A549 (cell line): ENCODE measurements around the gene RAB30.

ENCODE experiments used
- BHLHE40 ChIP-seq: IDR thresholded peaks from 2 replicates; pipeline ENCODE4 v1.6.1; 2012; ENCODE audit warnings: low read depth, low read length, inconsistent platforms
- CBX8 ChIP-seq: fragments of 200-600 bp; sonication (generic); IDR thresholded peaks from 2 replicates; pipeline ENCODE4 v1.6.1; 2016
- CHD4 ChIP-seq: fragments of 200-600 bp; sonication (generic); IDR thresholded peaks from 2 replicates; pipeline ENCODE4 v1.6.1; 2016; ENCODE audit warnings: antibody characterized with exemption, mild to moderate bottlenecking, borderline replicate concordance
- JUN ChIP-seq, 2 experiments: fragments of >200 bp; sonication (Bioruptor Twin); formaldehyde crosslinking; IDR thresholded peaks; 2 replicates in 1 of 2; 3 replicates in 1 of 2; pipeline ENCODE4 v1.6.1; 2016 to 2017
- KDM5A ChIP-seq: fragments of 200-600 bp; sonication (generic); IDR thresholded peaks from 2 replicates; pipeline ENCODE4 v1.6.1; 2016; ENCODE audit warnings: antibody characterized with exemption, mild to moderate bottlenecking
- RCOR1 ChIP-seq: fragments of 150-350 bp; IDR thresholded peaks from 2 replicates; pipeline ENCODE4 v1.6.1; 2014; ENCODE audit warnings: antibody characterized with exemption, low read length, low read depth
- RFX5 ChIP-seq: fragments of 450-650 bp; IDR thresholded peaks from 2 replicates; pipeline ENCODE4 v1.7.1; 2014; ENCODE audit warnings: antibody characterized with exemption, mild to moderate bottlenecking, moderate library complexity
- SMC3 ChIP-seq: fragments of >200 bp; sonication (Bioruptor Twin); formaldehyde crosslinking; IDR thresholded peaks from 3 replicates; pipeline ENCODE4 v1.6.1; 2018; ENCODE audit warnings: inconsistent platforms
- TFCP2L1 ChIP-seq: fragments of 250-450 bp; sonication (Bioruptor Pico); IDR thresholded peaks from 2 replicates; pipeline ENCODE4 v1.5.0; 2021; ENCODE audit warnings: mild to moderate bottlenecking
- TF ChIP-seq, protein P1 (sequence below): fragments of 250-450 bp; sonication (Bioruptor Pico); IDR thresholded peaks from 2 replicates; pipeline ENCODE4 v1.5.0; 2020; ENCODE audit warnings: low read depth, mild to moderate bottlenecking, moderate library complexity
- TF ChIP-seq, protein P2 (sequence below): fragments of >200 bp; sonication (Bioruptor Twin); formaldehyde crosslinking; IDR thresholded peaks from 3 replicates; pipeline ENCODE4 v1.5.1; 2016
- TF ChIP-seq, protein P3 (sequence below): fragments of 150-350 bp; IDR thresholded peaks from 2 replicates; pipeline ENCODE4 v1.6.1; 2014; ENCODE audit warnings: low read depth, mild to moderate bottlenecking, low read length
- TF ChIP-seq, protein P4 (sequence below): fragments of 250-450 bp; sonication (Bioruptor Pico); IDR thresholded peaks from 2 replicates; pipeline ENCODE4 v1.5.0; 2021; ENCODE audit warnings: mild to moderate bottlenecking, moderate library complexity, borderline replicate concordance

DNA sequence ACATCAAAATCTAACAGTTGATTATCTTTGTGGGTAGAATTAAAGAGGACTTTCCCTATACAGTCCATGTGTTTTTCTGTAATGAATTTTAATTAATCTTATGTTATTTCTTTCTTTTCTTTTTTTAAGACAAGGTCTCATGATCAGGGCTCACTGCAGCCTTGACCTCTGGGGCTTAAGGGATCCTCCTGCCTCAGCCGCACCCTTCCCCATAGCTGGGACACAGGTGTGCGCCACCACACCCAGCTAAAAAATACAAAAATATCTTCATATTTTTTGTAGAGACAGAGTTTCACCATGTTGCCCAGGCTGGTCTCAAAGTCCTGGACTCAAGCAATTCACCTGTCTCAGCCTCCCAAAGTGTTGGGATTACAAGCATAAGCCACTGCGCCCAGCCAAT is 7.7 kb downstream of the RAB30 start:
- TF ChIP-seq, protein P1, sequence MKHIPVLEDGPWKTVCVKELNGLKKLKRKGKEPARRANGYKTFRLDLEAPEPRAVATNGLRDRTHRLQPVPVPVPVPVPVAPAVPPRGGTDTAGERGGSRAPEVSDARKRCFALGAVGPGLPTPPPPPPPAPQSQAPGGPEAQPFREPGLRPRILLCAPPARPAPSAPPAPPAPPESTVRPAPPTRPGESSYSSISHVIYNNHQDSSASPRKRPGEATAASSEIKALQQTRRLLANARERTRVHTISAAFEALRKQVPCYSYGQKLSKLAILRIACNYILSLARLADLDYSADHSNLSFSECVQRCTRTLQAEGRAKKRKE: no peak
- TF ChIP-seq, protein P2, sequence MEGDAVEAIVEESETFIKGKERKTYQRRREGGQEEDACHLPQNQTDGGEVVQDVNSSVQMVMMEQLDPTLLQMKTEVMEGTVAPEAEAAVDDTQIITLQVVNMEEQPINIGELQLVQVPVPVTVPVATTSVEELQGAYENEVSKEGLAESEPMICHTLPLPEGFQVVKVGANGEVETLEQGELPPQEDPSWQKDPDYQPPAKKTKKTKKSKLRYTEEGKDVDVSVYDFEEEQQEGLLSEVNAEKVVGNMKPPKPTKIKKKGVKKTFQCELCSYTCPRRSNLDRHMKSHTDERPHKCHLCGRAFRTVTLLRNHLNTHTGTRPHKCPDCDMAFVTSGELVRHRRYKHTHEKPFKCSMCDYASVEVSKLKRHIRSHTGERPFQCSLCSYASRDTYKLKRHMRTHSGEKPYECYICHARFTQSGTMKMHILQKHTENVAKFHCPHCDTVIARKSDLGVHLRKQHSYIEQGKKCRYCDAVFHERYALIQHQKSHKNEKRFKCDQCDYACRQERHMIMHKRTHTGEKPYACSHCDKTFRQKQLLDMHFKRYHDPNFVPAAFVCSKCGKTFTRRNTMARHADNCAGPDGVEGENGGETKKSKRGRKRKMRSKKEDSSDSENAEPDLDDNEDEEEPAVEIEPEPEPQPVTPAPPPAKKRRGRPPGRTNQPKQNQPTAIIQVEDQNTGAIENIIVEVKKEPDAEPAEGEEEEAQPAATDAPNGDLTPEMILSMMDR: no peak
- TF ChIP-seq CHD4: no peak
- no peak for TF ChIP-seq SMC3
- TF ChIP-seq, protein P3, sequence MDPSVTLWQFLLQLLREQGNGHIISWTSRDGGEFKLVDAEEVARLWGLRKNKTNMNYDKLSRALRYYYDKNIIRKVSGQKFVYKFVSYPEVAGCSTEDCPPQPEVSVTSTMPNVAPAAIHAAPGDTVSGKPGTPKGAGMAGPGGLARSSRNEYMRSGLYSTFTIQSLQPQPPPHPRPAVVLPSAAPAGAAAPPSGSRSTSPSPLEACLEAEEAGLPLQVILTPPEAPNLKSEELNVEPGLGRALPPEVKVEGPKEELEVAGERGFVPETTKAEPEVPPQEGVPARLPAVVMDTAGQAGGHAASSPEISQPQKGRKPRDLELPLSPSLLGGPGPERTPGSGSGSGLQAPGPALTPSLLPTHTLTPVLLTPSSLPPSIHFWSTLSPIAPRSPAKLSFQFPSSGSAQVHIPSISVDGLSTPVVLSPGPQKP: no peak
- no peak for TF ChIP-seq JUN (IDR thresholded peaks at IDR 0.05)
- no peak for TF ChIP-seq TFCP2L1 (CRISPR knock-in tag)
- no peak for TF ChIP-seq KDM5A
- TF ChIP-seq, protein P4, sequence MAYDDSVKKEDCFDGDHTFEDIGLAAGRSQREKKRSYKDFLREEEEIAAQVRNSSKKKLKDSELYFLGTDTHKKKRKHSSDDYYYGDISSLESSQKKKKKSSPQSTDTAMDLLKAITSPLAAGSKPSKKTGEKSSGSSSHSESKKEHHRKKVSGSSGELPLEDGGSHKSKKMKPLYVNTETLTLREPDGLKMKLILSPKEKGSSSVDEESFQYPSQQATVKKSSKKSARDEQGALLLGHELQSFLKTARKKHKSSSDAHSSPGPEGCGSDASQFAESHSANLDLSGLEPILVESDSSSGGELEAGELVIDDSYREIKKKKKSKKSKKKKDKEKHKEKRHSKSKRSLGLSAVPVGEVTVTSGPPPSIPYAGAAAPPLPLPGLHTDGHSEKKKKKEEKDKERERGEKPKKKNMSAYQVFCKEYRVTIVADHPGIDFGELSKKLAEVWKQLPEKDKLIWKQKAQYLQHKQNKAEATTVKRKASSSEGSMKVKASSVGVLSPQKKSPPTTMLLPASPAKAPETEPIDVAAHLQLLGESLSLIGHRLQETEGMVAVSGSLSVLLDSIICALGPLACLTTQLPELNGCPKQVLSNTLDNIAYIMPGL: no peak
- TF ChIP-seq RCOR1: no peak
- TF ChIP-seq BHLHE40: no peak
- no peak for TF ChIP-seq CBX8
- no peak for TF ChIP-seq RFX5
